Measurements from ENCODE around the gene HLA-DMA. TPM values are rescaled to one million over a fixed set of nuclear protein-coding genes. Genes with fewer than 3 reads are reported as not detected.

HLA-DMA gene
- 2.4 to 3.6 TPM (median 2.7 TPM) in 5 replicates for total RNA-seq (2022; extraction: Qiagen RNA extraction)

DNA sequence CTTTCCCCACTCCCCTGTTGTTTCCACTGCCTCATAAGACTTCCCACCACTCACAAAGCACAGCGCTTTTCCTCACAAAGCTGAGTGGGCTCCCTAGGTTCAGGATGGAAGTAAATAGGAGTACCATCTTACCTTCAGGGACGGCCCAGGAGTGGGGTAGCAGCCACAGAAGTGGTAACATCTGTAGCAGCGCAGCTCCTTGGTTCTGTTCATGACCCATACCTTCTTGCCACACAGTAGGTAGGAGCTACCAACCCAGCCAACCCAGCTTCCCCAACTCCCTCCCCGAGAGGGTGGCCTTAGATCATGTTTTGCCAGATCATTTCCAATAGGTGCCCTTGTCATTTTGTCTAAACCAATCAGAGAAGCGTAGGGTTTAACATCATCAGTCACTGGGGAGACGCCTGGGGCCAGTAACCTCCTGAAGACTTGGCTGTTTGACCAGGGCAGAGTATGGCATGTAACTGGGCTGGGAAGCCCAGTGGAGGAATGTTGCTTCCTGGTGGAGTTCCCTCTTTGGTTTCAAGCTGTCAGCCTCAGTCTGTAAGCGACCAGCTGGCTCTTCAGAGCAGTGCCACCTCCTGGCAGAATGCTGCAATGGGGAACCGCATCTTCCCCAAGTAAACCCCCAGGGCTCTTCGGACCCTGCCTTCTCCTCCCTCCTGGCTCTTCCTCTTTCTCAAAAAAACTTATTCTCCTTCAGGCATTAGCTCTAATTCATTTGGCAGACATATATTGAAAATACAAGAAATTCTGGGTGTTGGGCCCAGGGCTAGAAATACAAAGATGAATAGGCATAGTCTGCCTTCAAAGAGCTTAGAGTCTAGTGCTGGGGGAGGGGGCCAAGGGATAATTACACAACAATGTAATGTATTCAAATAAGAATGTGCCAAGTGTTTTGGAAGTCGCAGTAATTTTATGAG is at the start of gene HLA-DMA:
HLA-DMA (minus strand) TSS at position 281 of the 923 bp plus-strand sequence; CDS start at position 220, 61 bp downstream.

GRCh38 chr6:32968093-32968866 is 15.4 kb upstream of the HLA-DMA start, which contains the start of gene BRD2:
Gene BRD2, plus strand, starts transcription at chr6:32968594. Its CDS starts 4,305 bp downstream, at chr6:32972899.

DNA sequence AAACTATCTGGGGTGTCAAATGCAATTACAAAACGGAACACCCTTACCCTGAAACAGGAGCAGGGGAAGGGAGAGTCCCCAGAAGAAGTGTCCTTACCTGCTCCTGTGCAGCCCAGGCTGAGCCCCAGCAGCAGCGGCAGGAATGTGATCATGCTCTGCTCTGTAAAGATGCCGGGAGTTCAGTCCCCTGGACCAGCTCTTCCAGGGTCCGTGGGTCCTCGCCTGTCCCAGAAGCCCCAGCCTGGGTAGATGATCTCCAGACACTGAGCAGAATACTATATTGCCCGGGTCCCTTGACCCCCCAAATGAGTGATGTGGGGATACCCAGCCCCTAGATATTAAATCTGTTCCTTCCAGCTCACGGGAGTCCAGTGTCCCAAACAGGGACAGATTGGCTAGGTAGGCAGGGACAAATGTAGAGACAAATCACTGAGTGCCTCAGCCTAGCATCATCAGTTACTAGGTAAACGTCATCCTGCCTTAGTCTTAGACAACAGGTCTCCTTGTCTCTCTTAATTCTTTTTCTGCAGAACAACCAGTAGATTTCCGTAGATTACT is 12.2 kb downstream of the HLA-DMA start, which contains the start of gene HLA-DMB:
HLA-DMB (minus strand) TSS at position 373 of the 558 bp plus-strand sequence; CDS start at position 152, 221 bp downstream.

Other genes starting within 250 kb of the HLA-DMA start
- not detected in 5 replicates for gene HLA-DQA2, start 211.7 kb downstream of the HLA-DMA start, total RNA-seq (2022; extraction: Qiagen RNA extraction)
- gene HLA-DQB2, start 189.6 kb downstream of the HLA-DMA start, total RNA-seq (2022; extraction: Qiagen RNA extraction), result not detected in 5 replicates
- 0.12 to 0.35 TPM (median 0.18 TPM) in 5 replicates for gene HLA-DOB, start 136.1 kb downstream of the HLA-DMA start, total RNA-seq (2022; extraction: Qiagen RNA extraction)
- gene TAP2, start 114.4 kb downstream of the HLA-DMA start, total RNA-seq (2022; extraction: Qiagen RNA extraction), result 10.6 to 24.0 TPM (median 19.8 TPM) in 5 replicates
- 20.3 to 22.9 TPM (median 21.4 TPM) in 5 replicates for gene PSMB8, start 109.0 kb downstream of the HLA-DMA start, total RNA-seq (2022; extraction: Qiagen RNA extraction)
- 33.2 to 38.3 TPM (median 34.9 TPM) in 5 replicates for gene TAP1, start 99.4 kb downstream of the HLA-DMA start, total RNA-seq (2022; extraction: Qiagen RNA extraction)
- 15.7 to 25.5 TPM (median 18.9 TPM) in 5 replicates for gene PSMB9, start 98.9 kb downstream of the HLA-DMA start, total RNA-seq (2022; extraction: Qiagen RNA extraction)
- 1.5 to 2.5 TPM (median 1.6 TPM) in 5 replicates for gene HLA-DMB, start 12.1 kb downstream of the HLA-DMA start, total RNA-seq (2022; extraction: Qiagen RNA extraction)
- 121 to 148 TPM (median 126 TPM) in 5 replicates for gene BRD2, start 15.5 kb upstream of the HLA-DMA start, total RNA-seq (2022; extraction: Qiagen RNA extraction)
- gene HLA-DOA, start 56.5 kb upstream of the HLA-DMA start, total RNA-seq (2022; extraction: Qiagen RNA extraction), result 0.14 TPM in 1 of 5 replicates, not detected in the others
- gene HLA-DPA1, start 120.6 kb upstream of the HLA-DMA start, total RNA-seq (2022; extraction: Qiagen RNA extraction), result 0.05 to 0.22 TPM in 2 of 5 replicates, not detected in the others
- gene HLA-DPB1, start 122.9 kb upstream of the HLA-DMA start, total RNA-seq (2022; extraction: Qiagen RNA extraction), result not detected in 5 replicates
- gene COL11A2, start 239.4 kb upstream of the HLA-DMA start, total RNA-seq (2022; extraction: Qiagen RNA extraction), result 0.52 to 1.2 TPM (median 0.92 TPM) in 5 replicates
- gene RXRB, start 247.6 kb upstream of the HLA-DMA start, total RNA-seq (2022; extraction: Qiagen RNA extraction), result 18.0 to 24.0 TPM (median 21.6 TPM) in 5 replicates
- gene SLC39A7, start 247.8 kb upstream of the HLA-DMA start, total RNA-seq (2022; extraction: Qiagen RNA extraction), result 111 to 117 TPM (median 113 TPM) in 5 replicates

All from A549 treated with CORT108297 at 1 μM for 4 hours (cell line).